Measurements from ENCODE around the gene FDX2.

Gene FDX2

GRCh38 chr19:10268071-10268470 lies 47.7 kb downstream of the FDX2 start:
- DNase-seq (ENCODE audit: insufficient read length, low spot score) (no peak), FAIRE-seq (no peak)
- TF ChIP-seq CTCF (IDR thresholded peaks at IDR 0.05; ENCODE audit: insufficient read depth, missing control alignments): no peak

- no peak for FAIRE-seq
- TF ChIP-seq CTCF (IDR thresholded peaks at IDR 0.05; ENCODE audit: insufficient read depth, missing control alignments): no peak
- no peak for DNase-seq (ENCODE audit: insufficient read length, low spot score)
These were observed 49.1 kb downstream of the FDX2 start for GRCh38 chr19:10266706-10267105.

GRCh38 chr19:10262771-10263170 lies 53.0 kb downstream of the FDX2 start:
- TF ChIP-seq CTCF (IDR thresholded peaks at IDR 0.05; ENCODE audit: insufficient read depth, missing control alignments): no peak
- FAIRE-seq: no peak
- DNase-seq (ENCODE audit: insufficient read length, low spot score): no peak

GRCh38 chr19:10260141-10260584 lies 55.7 kb downstream of the FDX2 start:
- no peak for TF ChIP-seq CTCF (IDR thresholded peaks at IDR 0.05; ENCODE audit: insufficient read depth, missing control alignments)
- no peak for DNase-seq (ENCODE audit: insufficient read length, low spot score)
- no peak for FAIRE-seq

All from D721Med (cell line).